Spleen (tissue), 7 donors: ENCODE data around the gene TEKT5.
"Not testable (repeated sequence)": the region's sequence is repeated elsewhere in the genome, so short reads cannot be mapped to it uniquely, and the experiment has no call there.

Source experiments
- CTCF ChIP-seq, 11 experiments: fragments of 200-600 bp in 7 of 11; fragments of 450-650 bp in 4 of 11; sonication (generic) in 4 of 11; IDR thresholded peaks in 8 of 11; conservative IDR thresholded peaks in 3 of 11; 1 replicate in 7 of 11; 2 replicates in 4 of 11; pipeline versions ENCODE4 v1.4.0 to v1.8.0; 2016 to 2021; ENCODE audit warnings: antibody characterized with exemption in 11 of 11, inconsistent platforms in 4 of 11, mild to moderate bottlenecking in 1 of 11
- POLR2A ChIP-seq, 3 donors: fragments of 450-650 bp; IDR thresholded peaks; one replicate each; pipeline ENCODE4 v1.5.1; 2017; ENCODE audit warnings: antibody characterized with exemption in 3 of 3, mild to moderate bottlenecking in 1 of 3
- POLR2AphosphoS5 ChIP-seq, 3 donors: sonication (generic); formaldehyde crosslinking; IDR thresholded peaks; one replicate each; pipeline ENCODE4 v1.5.1; 2017; ENCODE audit warnings: antibody characterized with exemption in 3 of 3
- donor health status: DM: no; HTN: no; CAD: no; lungs with moderate emphysema.
- donor health status: DM: no; HTN: no; CAD: no.
- donor health status: DM: no; HTN: no; CAD: no.

- not testable (repeated sequence) for TF ChIP-seq POLR2A (IDR thresholded peaks at IDR 0.05); POLR2AphosphoS5 (IDR thresholded peaks at IDR 0.05); CTCF (IDR thresholded peaks at IDR 0.05 in 8 of 11, conservative IDR thresholded peaks at IDR 0.05 in 3 of 11)
These were observed 46.5 kb upstream of the TEKT5 start for GRCh38 chr16:10741249-10741648.
